K562 (cell line): ENCODE results near the gene ICAM3. TPM values are rescaled to one million over a fixed set of nuclear protein-coding genes. Genes with fewer than 3 reads are reported as not detected.
A peak's percentile ranks its signal among the peaks of the same experiment; 100 is the strongest.

ENCODE experiments used
- CBFA2T3 ChIP-seq: fragments of 450-650 bp; IDR thresholded peaks from 2 replicates; pipeline ENCODE4 v1.6.1; 2017
- CBX5 ChIP-seq: IDR thresholded peaks from 2 replicates; pipeline ENCODE4 v1.6.1; 2014; ENCODE audit warnings: low read depth, borderline replicate concordance
- DPF2 ChIP-seq: fragments of 450-650 bp; IDR thresholded peaks from 2 replicates; pipeline ENCODE4 v1.6.1; 2016
- EP300 ChIP-seq: IDR thresholded peaks from 2 replicates; pipeline ENCODE4 v1.6.1; 2012; ENCODE audit warnings: low read length, improper control_type of control experiment
- FOXA3 ChIP-seq, 2 experiments: fragments of 450-650 bp in 1 of 2; sonication (generic) in 1 of 2; formaldehyde crosslinking; IDR thresholded peaks in 1 of 2; conservative IDR thresholded peaks in 1 of 2; 2 replicates each; pipeline versions ENCODE4 v1.4.0 to v1.8.0; 2020 to 2022; ENCODE audit warnings: mild to moderate bottlenecking in 2 of 2, missing genetic modification reagents in 1 of 2
- HDAC1 ChIP-seq, 2 experiments: fragments of 450-650 bp; IDR thresholded peaks; 2 replicates each; pipeline ENCODE4 v1.6.1; 2016 to 2017; ENCODE audit warnings: inconsistent platforms in 1 of 2, mild to moderate bottlenecking in 1 of 2, moderate library complexity in 1 of 2
- MGA ChIP-seq: fragments of 450-650 bp; IDR thresholded peaks from 2 replicates; pipeline ENCODE4 v1.6.1; 2016; ENCODE audit warnings: mild to moderate bottlenecking, moderate library complexity
- POLR2AphosphoS2 ChIP-seq: IDR thresholded peaks from 2 replicates; pipeline ENCODE4 v1.6.1; 2012; ENCODE audit warnings: low read length, improper control_type of control experiment
- TBL1XR1 ChIP-seq, 2 experiments: IDR thresholded peaks; 2 replicates each; pipeline ENCODE4 v1.6.1; 2012; ENCODE audit warnings: improper control_type of control experiment in 2 of 2, low read length in 2 of 2, mild to moderate bottlenecking in 1 of 2
- ZFP91 ChIP-seq: sonication (generic); formaldehyde crosslinking; IDR thresholded peaks from 2 replicates; pipeline ENCODE4 v1.8.0; 2022; ENCODE audit warnings: mild to moderate bottlenecking, missing genetic modification reagents
- polyA plus RNA-seq, 8 experiments: library from polyadenylated mRNA; depleted of rRNA in 4 of 8; stranded (reverse) in 5 of 8; unstranded in 3 of 8; fragments of >200 nt; fragmentation: Nextera tagmentation in 2 of 8; fragmentation: Illumina TruSeq in 1 of 8; extraction: Ambion mirVana in 2 of 8; extraction: Trizol in 1 of 8; gene quantifications; 2 replicates each; pipeline versions ENCODE4 v1.2.1 to v1.2.3, GENCODE V29; 2011 to 2014; ENCODE audit warnings: inconsistent platforms in 1 of 8, missing spikeins in 1 of 8
- total RNA-seq, 7 experiments: library from RNA; depleted of rRNA in 6 of 7; stranded (reverse); fragments of >200 nt in 6 of 7; fragmentation: Illumina TruSeq in 2 of 7; extraction: Trizol in 2 of 7; gene quantifications; 2 replicates each; pipeline versions ENCODE4 v1.2.1 to v1.2.3, GENCODE V29; 2011 to 2021; ENCODE audit warnings: low replicate concordance in 1 of 7
- TF ChIP-seq, protein P1 (sequence below): fragments of 250-450 bp; sonication (Bioruptor Pico); IDR thresholded peaks from 2 replicates; pipeline ENCODE4 v1.5.0; 2021; ENCODE audit warnings: mild to moderate bottlenecking, borderline replicate concordance

Gene ICAM3
- total and polyA plus RNA-seq, 9 of the 15 experiments (the other 6 are each of a cell fraction or from before 2014, with no cell fraction given): 6.5 to 39.5 (median 24.2) TPM

DNA sequence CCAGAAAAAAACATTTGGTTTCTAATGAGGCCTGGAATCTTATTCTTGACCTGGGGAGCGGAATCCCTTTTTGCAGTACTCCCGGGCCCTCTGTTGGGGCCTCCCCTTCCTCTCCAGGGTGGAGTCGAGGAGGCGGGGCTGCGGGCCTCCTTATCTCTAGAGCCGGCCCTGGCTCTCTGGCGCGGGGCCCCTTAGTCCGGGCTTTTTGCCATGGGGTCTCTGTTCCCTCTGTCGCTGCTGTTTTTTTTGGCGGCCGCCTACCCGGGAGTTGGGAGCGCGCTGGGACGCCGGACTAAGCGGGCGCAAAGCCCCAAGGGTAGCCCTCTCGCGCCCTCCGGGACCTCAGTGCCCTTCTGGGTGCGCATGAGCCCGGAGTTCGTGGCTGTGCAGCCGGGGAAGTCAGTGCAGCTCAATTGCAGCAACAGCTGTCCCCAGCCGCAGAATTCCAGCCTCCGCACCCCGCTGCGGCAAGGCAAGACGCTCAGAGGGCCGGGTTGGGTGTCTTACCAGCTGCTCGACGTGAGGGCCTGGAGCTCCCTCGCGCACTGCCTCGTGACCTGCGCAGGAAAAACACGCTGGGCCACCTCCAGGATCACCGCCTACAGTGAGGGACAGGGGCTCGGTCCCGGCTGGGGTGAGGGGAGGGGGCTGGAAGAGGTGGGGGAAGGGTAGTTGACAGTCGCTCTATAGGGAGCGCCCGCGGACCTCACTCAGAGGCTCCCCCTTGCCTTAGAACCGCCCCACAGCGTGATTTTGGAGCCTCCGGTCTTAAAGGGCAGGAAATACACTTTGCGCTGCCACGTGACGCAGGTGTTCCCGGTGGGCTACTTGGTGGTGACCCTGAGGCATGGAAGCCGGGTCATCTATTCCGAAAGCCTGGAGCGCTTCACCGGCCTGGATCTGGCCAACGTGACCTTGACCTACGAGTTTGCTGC is 52.4 kb downstream of the ICAM3 start, which contains the start of gene ICAM4 (continued):
- TF ChIP-seq POLR2AphosphoS2 (peak; percentile 34; the same call in 1 of the 2 replicates), ZFP91 (CRISPR knock-in tag) (peak; percentile 72), EP300 (peak; percentile 33; the same call in 1 of the 2 replicates), TBL1XR1 (IDR thresholded peaks at IDR 0.05; ENCODE audit: low read length in 2 of 2) (0 out of 4 replicates have a peak, but pooled peaks of 1 of the 2 experiments have one; percentile 8), CBX5 (no peak), MGA (peak; percentile 96), HDAC1 (IDR thresholded peaks at IDR 0.05) (peak in 1 of 2 experiments; percentile 5; a peak in 1 of 4 replicates), FOXA3 (CRISPR knock-in tag; conservative IDR thresholded peaks at IDR 0.05 in 1 of 2, IDR thresholded peaks at IDR 0.05 in 1 of 2) (peak in 1 of 2 experiments; percentile 69; a peak in 1 of 4 replicates), CBFA2T3 (peak; percentile 67), DPF2 (peak; percentile 67)
- TF ChIP-seq, protein P1, sequence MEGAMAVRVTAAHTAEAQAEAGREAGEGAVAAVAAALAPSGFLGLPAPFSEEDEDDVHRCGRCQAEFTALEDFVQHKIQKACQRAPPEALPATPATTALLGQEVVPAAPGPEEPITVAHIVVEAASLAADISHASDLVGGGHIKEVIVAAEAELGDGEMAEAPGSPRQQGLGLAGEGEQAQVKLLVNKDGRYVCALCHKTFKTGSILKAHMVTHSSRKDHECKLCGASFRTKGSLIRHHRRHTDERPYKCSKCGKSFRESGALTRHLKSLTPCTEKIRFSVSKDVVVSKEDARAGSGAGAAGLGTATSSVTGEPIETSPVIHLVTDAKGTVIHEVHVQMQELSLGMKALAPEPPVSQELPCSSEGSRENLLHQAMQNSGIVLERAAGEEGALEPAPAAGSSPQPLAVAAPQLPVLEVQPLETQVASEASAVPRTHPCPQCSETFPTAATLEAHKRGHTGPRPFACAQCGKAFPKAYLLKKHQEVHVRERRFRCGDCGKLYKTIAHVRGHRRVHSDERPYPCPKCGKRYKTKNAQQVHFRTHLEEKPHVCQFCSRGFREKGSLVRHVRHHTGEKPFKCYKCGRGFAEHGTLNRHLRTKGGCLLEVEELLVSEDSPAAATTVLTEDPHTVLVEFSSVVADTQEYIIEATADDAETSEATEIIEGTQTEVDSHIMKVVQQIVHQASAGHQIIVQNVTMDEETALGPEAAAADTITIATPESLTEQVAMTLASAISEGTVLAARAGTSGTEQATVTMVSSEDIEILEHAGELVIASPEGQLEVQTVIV (CRISPR knock-in tag): no peak
